ENCODE measurements around the gene TEX38. TPM values are rescaled to one million over a fixed set of nuclear protein-coding genes. Genes with fewer than 3 reads are reported as not detected.
"Not testable (repeated sequence)": the region's sequence is repeated elsewhere in the genome, so short reads cannot be mapped to it uniquely, and the experiment has no call there.

TEX38 gene
- total RNA-seq, 2 donors from 2014 or later, result not detected

GRCh38 chr1:46650491-46650890 is 21.2 kb upstream of the TEX38 start:
- Histone ChIP-seq H3K27ac (no peak overlapping the region), H3K36me3 (no peaks in the 10 kb centered on the region)

GRCh38 chr1:46651152-46651551 is 20.5 kb upstream of the TEX38 start:
- H3K4me3 ChIP-seq; H3K27me3 ChIP-seq; intact Hi-C loops (cut with DNase I); H3K9ac ChIP-seq (ENCODE audit: low read depth in 2 of 2, low read length in 2 of 2); H3K4me1 ChIP-seq; H3K9me3 ChIP-seq; H3K36me3 ChIP-seq; H3K27ac ChIP-seq; DNase-seq: not testable (repeated sequence)

More at GRCh38 chr1:46650491-46650890, 21.2 kb upstream of the TEX38 start:
- TF ChIP-seq CTCF (IDR thresholded peaks at IDR 0.05), result no peak
- no peak overlapping the region for H3K4me3 ChIP-seq
- H3K9ac ChIP-seq (ENCODE audit: low read depth in 2 of 2, low read length in 2 of 2), result no peak overlapping the region
- DNase-seq, result no peak
- intact Hi-C loops (cut with DNase I), result no loop called here
- H3K9me3 ChIP-seq, result no peaks in the 10 kb centered on the region
- H3K27me3 ChIP-seq, result no peaks in the 10 kb centered on the region
- H3K4me1 ChIP-seq, result no peaks in the 10 kb centered on the region

GRCh38 chr1:46652321-46653100 is 19.1 kb upstream of the TEX38 start:
- Histone ChIP-seq H3K27ac (peak overlapping the region; percentile 73), H3K9ac (ENCODE audit: low read depth in 2 of 2, low read length in 2 of 2) (peak overlapping the region; percentile 48 to 62), H3K4me3 (no peak overlapping the region), H3K27me3 (no peaks in the 10 kb centered on the region), H3K36me3 (no peaks in the 10 kb centered on the region), H3K4me1 (no peaks in the 10 kb centered on the region), H3K9me3 (no peaks in the 10 kb centered on the region)
- no peak for DNase-seq
- TF ChIP-seq CTCF (IDR thresholded peaks at IDR 0.05), result no peak
- intact Hi-C loops (cut with DNase I), result no loop called here

- intact Hi-C loops (cut with DNase I), result no loop called here
Observed at GRCh38 chr1:46653405-46653958, 18.2 kb upstream of the TEX38 start.

GRCh38 chr1:46654012-46654411 is 17.6 kb upstream of the TEX38 start:
- DNase-seq, result peak; percentile 24
- H3K4me3 ChIP-seq, result no peak overlapping the region
- H3K9ac ChIP-seq (ENCODE audit: low read depth in 2 of 2, low read length in 2 of 2), result peak overlapping the region in 1 of 2 donors; percentile 48
- no peak for TF ChIP-seq CTCF (IDR thresholded peaks at IDR 0.05)
- H3K27ac ChIP-seq, result peak overlapping the region; percentile 73
- no peaks in the 10 kb centered on the region for H3K4me1 ChIP-seq
- no peaks in the 10 kb centered on the region for H3K36me3 ChIP-seq
- H3K27me3 ChIP-seq, result no peaks in the 10 kb centered on the region
- no peaks in the 10 kb centered on the region for H3K9me3 ChIP-seq
- intact Hi-C loops (cut with DNase I), result no loop called here

More at GRCh38 chr1:46653405-46653958, 18.2 kb upstream of the TEX38 start:
- Histone ChIP-seq H3K9me3 (no peaks in the 10 kb centered on the region), H3K4me1 (no peaks in the 10 kb centered on the region), H3K27ac (peak overlapping the region; percentile 73), H3K4me3 (no peak overlapping the region), H3K27me3 (no peaks in the 10 kb centered on the region), H3K36me3 (no peaks in the 10 kb centered on the region), H3K9ac (ENCODE audit: low read depth in 2 of 2, low read length in 2 of 2) (peak overlapping the region in 1 of 2 donors; percentile 62)
- TF ChIP-seq CTCF (IDR thresholded peaks at IDR 0.05), result no peak
- peak; percentile 21 for DNase-seq

GRCh38 chr1:46654698-46655097 is 17.0 kb upstream of the TEX38 start:
- H3K4me3 ChIP-seq; H3K4me1 ChIP-seq; H3K9me3 ChIP-seq; DNase-seq; H3K36me3 ChIP-seq; H3K9ac ChIP-seq (ENCODE audit: low read depth in 2 of 2, low read length in 2 of 2); H3K27ac ChIP-seq; H3K27me3 ChIP-seq; intact Hi-C loops (cut with DNase I): not testable (repeated sequence)

All from colonic mucosa (tissue), 4 donors.